Thoracic aorta (tissue), 2 donors: ENCODE data around the gene LTF. TPM values are rescaled to one million over a fixed set of nuclear protein-coding genes. Genes with fewer than 3 reads are reported as not detected.

Source experiments
- ATAC-seq: fragments of 150-250 bp; one replicate; pipeline ENCODE4 v1.8.0; 2017; ENCODE audit warnings: low read depth; ENCODE audit not compliant: insufficient number of reproducible peaks, low FRiP score
- DNase-seq: peaks from one replicate; pipeline ENCODE4 v3.0.0-alpha.2; 2020; ENCODE audit warnings: low spot score
- H3K27ac ChIP-seq, 2 donors: fragments of 200-600 bp; sonication (generic); 1 replicate in 1 of 2; 2 replicates in 1 of 2; pipeline ENCODE4 v1.5.1; 2016; ENCODE audit warnings: mild to moderate bottlenecking in 2 of 2, moderate library complexity in 2 of 2
- H3K27me3 ChIP-seq: fragments of 200-600 bp; sonication (generic); replicated peaks from 2 replicates; pipeline ENCODE4 v1.6.0; 2016; ENCODE audit warnings: mild to moderate bottlenecking; ENCODE audit not compliant: insufficient read depth
- H3K36me3 ChIP-seq: fragments of 200-600 bp; sonication (generic); one replicate; pipeline ENCODE4 v1.5.1; 2016
- H3K4me1 ChIP-seq, 2 donors: fragments of 200-600 bp; sonication (generic); 1 replicate in 1 of 2; 2 replicates in 1 of 2; pipeline versions ENCODE4 v1.5.1 to v1.6.0; 2016; ENCODE audit warnings: low read depth in 2 of 2, mild to moderate bottlenecking in 1 of 2; ENCODE audit not compliant: control insufficient read depth in 1 of 2
- H3K4me3 ChIP-seq: fragments of 200-600 bp; sonication (generic); 2 replicates; pipeline ENCODE4 v1.5.1; 2016; ENCODE audit warnings: mild to moderate bottlenecking
- H3K9me3 ChIP-seq: fragments of 200-600 bp; sonication (generic); 2 replicates; pipeline ENCODE4 v1.5.1; 2016
- CTCF ChIP-seq: fragments of 200-600 bp; sonication (generic); IDR thresholded peaks from one replicate; pipeline ENCODE4 v1.5.1; 2019; ENCODE audit warnings: antibody characterized with exemption
- total RNA-seq, 2 donors: library from RNA; depleted of rRNA; stranded (reverse); fragments of >200 nt; gene quantifications; one replicate each; pipeline versions ENCODE4 v1.1.0 to v1.2.3, GENCODE V29; 2016

LTF gene
- total RNA-seq, 2 donors from 2014 or later: 0.28 to 3.0 TPM

- no peak for TF ChIP-seq CTCF
Measured at GRCh38 chr3:46400846-46401245, 63.9 kb downstream of the LTF start.

GRCh38 chr3:46400000-46400734, 64.5 kb downstream of the LTF start:
- peaks cover 0 to 8% of the 10 kb centered on the region in 2 donors for H3K4me1 ChIP-seq
- DNase-seq (no peak), ATAC-seq (no peak)
- no peaks in the 10 kb centered on the region for H3K9me3 ChIP-seq
- no peak overlapping the region for H3K4me3 ChIP-seq
- H3K27me3 ChIP-seq: no peaks in the 10 kb centered on the region
- no peak overlapping the region for H3K27ac ChIP-seq
- H3K36me3 ChIP-seq: no peaks in the 10 kb centered on the region
- no peak for TF ChIP-seq CTCF

More at GRCh38 chr3:46400846-46401245, 63.9 kb downstream of the LTF start:
- no peaks in the 10 kb centered on the region for H3K36me3 ChIP-seq
- H3K27ac ChIP-seq: no peak overlapping the region
- no peaks in the 10 kb centered on the region for H3K9me3 ChIP-seq
- peaks cover 6 to 15% of the 10 kb centered on the region in 2 donors for H3K4me1 ChIP-seq
- no peak for ATAC-seq
- DNase-seq: no peak
- H3K27me3 ChIP-seq: no peaks in the 10 kb centered on the region
- H3K4me3 ChIP-seq: no peak overlapping the region

GRCh38 chr3:46399557-46399956, 65.1 kb downstream of the LTF start:
- H3K36me3 ChIP-seq: no peaks in the 10 kb centered on the region
- DNase-seq: no peak
- H3K27ac ChIP-seq: no peak overlapping the region
- TF ChIP-seq CTCF: no peak
- H3K9me3 ChIP-seq: no peaks in the 10 kb centered on the region
- no peak for ATAC-seq
- H3K4me1 ChIP-seq: peaks cover 0 to 2% of the 10 kb centered on the region in 2 donors
- H3K27me3 ChIP-seq: no peaks in the 10 kb centered on the region
- H3K4me3 ChIP-seq: no peak overlapping the region

GRCh38 chr3:46399098-46399497, 65.6 kb downstream of the LTF start:
- Histone ChIP-seq H3K27me3 (no peaks in the 10 kb centered on the region), H3K9me3 (no peaks in the 10 kb centered on the region), H3K27ac (no peak overlapping the region), H3K4me1 (no peaks in the 10 kb centered on the region), H3K36me3 (no peaks in the 10 kb centered on the region), H3K4me3 (no peak overlapping the region)
- ATAC-seq (no peak), DNase-seq (no peak)
- TF ChIP-seq CTCF: no peak

- TF ChIP-seq CTCF: no peak
- H3K27ac ChIP-seq: no peak overlapping the region
- H3K9me3 ChIP-seq: no peaks in the 10 kb centered on the region
- DNase-seq: no peak
- H3K4me3 ChIP-seq: no peak overlapping the region
- H3K27me3 ChIP-seq: no peaks in the 10 kb centered on the region
- no peaks in the 10 kb centered on the region for H3K4me1 ChIP-seq
- H3K36me3 ChIP-seq: no peaks in the 10 kb centered on the region
- ATAC-seq: no peak
Measured at GRCh38 chr3:46398186-46398955, 66.3 kb downstream of the LTF start.
